Measurements from ENCODE around the gene STARD5. TPM values are rescaled to one million over a fixed set of nuclear protein-coding genes. Genes with fewer than 3 reads are reported as not detected.

STARD5 gene
- total RNA-seq, 1 experiment from 2014 or later = 2.3 TPM

- H3K27ac Mint-ChIP-seq = no peak overlapping the region
- no peak overlapping the region for H2BK5ac ChIP-seq (ENCODE audit: insufficient read length, low read length)
Measured at GRCh38 chr15:81288616-81289015, 35.3 kb downstream of the STARD5 start.

More at GRCh38 chr15:81288616-81289015, 35.3 kb downstream of the STARD5 start:
- Histone ChIP-seq H3K18ac (ENCODE audit: insufficient read length, low read depth, low read length) (no peak overlapping the region), H3K23me2 (ENCODE audit: insufficient read length, low read depth, low read length, poor library complexity, severe bottlenecking) (no peaks in the 10 kb centered on the region), H2AFZ (ENCODE audit: low read length) (no peak overlapping the region), H3T11ph (ENCODE audit: low read length) (no peak overlapping the region), H4K8ac (replicated peaks; ENCODE audit: insufficient read length, low read depth, low read length) (no peak overlapping the region), H3K9me3 (ENCODE audit: control insufficient read depth, low read depth, low read length) (no peaks in the 10 kb centered on the region), H2BK12ac (ENCODE audit: insufficient read length, low read depth, low read length) (no peak overlapping the region), H3K4me2 (ENCODE audit: insufficient read depth, insufficient read length, low read length) (no peak overlapping the region), H3K23ac (ENCODE audit: insufficient read length, low read depth, low read length) (no peak overlapping the region), H2AK5ac (ENCODE audit: insufficient read length, low read length) (no peak overlapping the region), H3K27me3 (ENCODE audit: insufficient read depth, low read length) (no peaks in the 10 kb centered on the region), H4K91ac (ENCODE audit: insufficient read length, low read depth, low read length) (no peak overlapping the region), H3K9ac (ENCODE audit: extremely low read depth, insufficient read length, low read length) (no peak overlapping the region), H3K14ac (ENCODE audit: insufficient read depth, low read length) (no peak overlapping the region), H3K79me1 (ENCODE audit: insufficient read depth, low read depth, low read length, poor library complexity, severe bottlenecking) (no peaks in the 10 kb centered on the region), H2BK120ac (ENCODE audit: low read depth, low read length, poor library complexity, severe bottlenecking) (no peak overlapping the region), H3K27ac (ENCODE audit: insufficient read length, low read depth, low read length) (no peak overlapping the region), H3K4ac (ENCODE audit: low read depth, low read length) (no peak overlapping the region), H2BK15ac (ENCODE audit: low read depth, low read length) (no peak overlapping the region), H3K79me2 (ENCODE audit: insufficient read depth, low read length) (no peaks in the 10 kb centered on the region), H4K5ac (ENCODE audit: insufficient read length, low read depth, low read length) (no peak overlapping the region), H3K4me1 (ENCODE audit: insufficient read depth, low read length) (no peaks in the 10 kb centered on the region), H4K20me1 (ENCODE audit: control insufficient read depth, insufficient read depth, insufficient read length) (no peaks in the 10 kb centered on the region), H2BK20ac (ENCODE audit: low read depth, low read length, poor library complexity, severe bottlenecking) (no peak overlapping the region), H3K56ac (ENCODE audit: insufficient read length, low read depth, low read length) (no peak overlapping the region)
- Mint-ChIP-seq H3K4me1 (peaks cover under 1 to 2% of the 10 kb centered on the region in 2 experiments; a peak in 3 of 4 replicates), H3K27me3 (ENCODE audit: low read depth) (peaks cover 7% of the 10 kb centered on the region), H3K9me3 (no peaks in the 10 kb centered on the region), H3K4me3 (no peak overlapping the region), H3K36me3 (ENCODE audit: insufficient read depth in 1 of 3, low read depth in 3 of 3) (no peaks in the 10 kb centered on the region)
- no peak for TF ChIP-seq CTCF (conservative IDR thresholded peaks at IDR 0.05)
- no CpG with 5 or more reads among the region's 8 CpGs for WGBS (ENCODE audit: extremely low coverage, insufficient read length, low lambda C conversion rate)
- DNase-seq = no peak
